Mucosa of descending colon (tissue), 3 donors: ENCODE data around the gene LRRTM4. TPM values are rescaled to one million over a fixed set of nuclear protein-coding genes. Genes with fewer than 3 reads are reported as not detected.

ENCODE experiments used
- ATAC-seq: fragments of 200-7000 bp; cut with Tn5 transposase; one replicate; pipeline ENCODE4 v1.9.1; 2020; ENCODE audit warnings: mild to moderate bottlenecking, moderate library complexity
- DNase-seq, 3 donors: peaks; one replicate each; pipeline ENCODE4 v3.0.0-alpha.2; 2020
- H3K36me3 ChIP-seq: fragments of 200-600 bp; one replicate; pipeline ENCODE4 v1.8.0; 2021; ENCODE audit warnings: low read depth, mild to moderate bottlenecking
- H3K4me1 ChIP-seq: fragments of 200-600 bp; one replicate; pipeline ENCODE4 v1.8.0; 2021; ENCODE audit warnings: low read depth, mild to moderate bottlenecking
- H3K4me3 ChIP-seq: fragments of 200-600 bp; one replicate; pipeline ENCODE4 v1.8.0; 2021; ENCODE audit warnings: mild to moderate bottlenecking
- H3K9me3 ChIP-seq: fragments of 200-600 bp; one replicate; pipeline ENCODE4 v1.8.0; 2021; ENCODE audit warnings: mild to moderate bottlenecking
- intact Hi-C, 2 donors: fragments of 100-400 bp; cut with DNase I in 1 of 2; cut with micrococcal nuclease in 1 of 2; formaldehyde crosslinking; loops; one replicate each; pipeline versions ENCODE4 v1.11.0 to v1.11.1; 2022; cut with DNase I, micrococcal nuclease
- total RNA-seq, 3 donors: library from RNA; stranded (reverse); fragmentation: NEBNext Ultra II Directional in 2 of 3; extraction: Animal tissue kit (Norgen Biotek cat#: 25700) in 2 of 3; gene quantifications; one replicate each; pipeline versions ENCODE4 v1.2.1 to v1.2.4, GENCODE V29; 2021 to 2023
- TF ChIP-seq, protein P1 (sequence below): fragments of 200-600 bp; IDR thresholded peaks from one replicate; pipeline ENCODE4 v1.8.0; 2022; ENCODE audit warnings: antibody characterized with exemption, mild to moderate bottlenecking
- donor health status: DM: no; HTN: no; CAD: no; lungs with moderate emphysema.
- donor health status: DM: no; HTN: no; CAD: no.
- donor health status: DM: no; HTN: yes; CAD: no.

Gene LRRTM4
- total RNA-seq, 3 donors from 2014 or later: 0.41 to 1.4 TPM; not detected in 1

DNA sequence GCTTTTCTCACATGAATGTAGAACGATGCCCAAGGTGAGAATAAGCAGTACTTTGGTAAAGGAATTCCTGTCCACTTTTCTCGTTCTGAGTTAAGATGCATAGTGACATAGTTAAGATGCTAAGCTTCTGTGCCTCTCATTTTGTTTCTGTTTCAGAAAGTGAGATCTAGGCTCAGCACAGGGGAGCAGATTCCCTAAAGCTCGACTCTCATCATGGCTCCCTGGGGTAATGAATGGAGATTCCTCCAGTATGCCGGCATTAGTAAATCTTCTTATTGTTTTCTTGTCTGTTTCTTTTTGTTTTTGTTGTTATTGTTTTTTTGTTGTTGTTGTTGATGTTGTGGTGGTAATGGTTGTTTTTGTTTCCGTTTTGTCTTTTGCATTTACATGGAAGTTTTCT lies 225.4 kb downstream of the LRRTM4 start:
- Histone ChIP-seq H3K9me3 (no peaks in the 10 kb centered on the region), H3K36me3 (no peaks in the 10 kb centered on the region), H3K4me1 (no peaks in the 10 kb centered on the region), H3K4me3 (no peak overlapping the region)
- ATAC-seq (no peak), DNase-seq (no peak)
- intact Hi-C loops: no loop called here
- TF ChIP-seq, protein P1, sequence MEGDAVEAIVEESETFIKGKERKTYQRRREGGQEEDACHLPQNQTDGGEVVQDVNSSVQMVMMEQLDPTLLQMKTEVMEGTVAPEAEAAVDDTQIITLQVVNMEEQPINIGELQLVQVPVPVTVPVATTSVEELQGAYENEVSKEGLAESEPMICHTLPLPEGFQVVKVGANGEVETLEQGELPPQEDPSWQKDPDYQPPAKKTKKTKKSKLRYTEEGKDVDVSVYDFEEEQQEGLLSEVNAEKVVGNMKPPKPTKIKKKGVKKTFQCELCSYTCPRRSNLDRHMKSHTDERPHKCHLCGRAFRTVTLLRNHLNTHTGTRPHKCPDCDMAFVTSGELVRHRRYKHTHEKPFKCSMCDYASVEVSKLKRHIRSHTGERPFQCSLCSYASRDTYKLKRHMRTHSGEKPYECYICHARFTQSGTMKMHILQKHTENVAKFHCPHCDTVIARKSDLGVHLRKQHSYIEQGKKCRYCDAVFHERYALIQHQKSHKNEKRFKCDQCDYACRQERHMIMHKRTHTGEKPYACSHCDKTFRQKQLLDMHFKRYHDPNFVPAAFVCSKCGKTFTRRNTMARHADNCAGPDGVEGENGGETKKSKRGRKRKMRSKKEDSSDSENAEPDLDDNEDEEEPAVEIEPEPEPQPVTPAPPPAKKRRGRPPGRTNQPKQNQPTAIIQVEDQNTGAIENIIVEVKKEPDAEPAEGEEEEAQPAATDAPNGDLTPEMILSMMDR: no peak

DNA sequence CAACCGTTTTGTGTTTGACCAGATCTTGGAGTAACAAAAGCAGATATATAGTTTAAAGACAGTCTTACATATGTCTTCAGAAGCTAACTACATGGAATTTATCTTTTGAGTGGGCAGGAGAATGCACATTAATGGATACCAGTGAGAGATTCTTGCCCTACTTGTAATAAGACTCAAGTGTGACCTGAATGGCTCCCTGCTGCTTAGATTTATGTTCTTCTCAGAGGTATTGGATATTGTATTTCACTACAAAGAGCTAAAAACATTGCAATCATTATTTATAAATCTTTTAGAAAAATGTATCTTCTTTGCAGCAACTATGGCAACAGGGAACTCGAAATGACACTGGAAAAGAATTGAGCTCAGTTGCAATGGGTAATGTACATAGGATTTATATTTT lies 227.7 kb downstream of the LRRTM4 start:
- DNase-seq (no peak), ATAC-seq (no peak)
- TF ChIP-seq, protein P1: no peak
- Histone ChIP-seq H3K9me3 (no peaks in the 10 kb centered on the region), H3K4me3 (no peak overlapping the region), H3K36me3 (no peaks in the 10 kb centered on the region), H3K4me1 (no peaks in the 10 kb centered on the region)
- intact Hi-C loops: no loop called here

DNA sequence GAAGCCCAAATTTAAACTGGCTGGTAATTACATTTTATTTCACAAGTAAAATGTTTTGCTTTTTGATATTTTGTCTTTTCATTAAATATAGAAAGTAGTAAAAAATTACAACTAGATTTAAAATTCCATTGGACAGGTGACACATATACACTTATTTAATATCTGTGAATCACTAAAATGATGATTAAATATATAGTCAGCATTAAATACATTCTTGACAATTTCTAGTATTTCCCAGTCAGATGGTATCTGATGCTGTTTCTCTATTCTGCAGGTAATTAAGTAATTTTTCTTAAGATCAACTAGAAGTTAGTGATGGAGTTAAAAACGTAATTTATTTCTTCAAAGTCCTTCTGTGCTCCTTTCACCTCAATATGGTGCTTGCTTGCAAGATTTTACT lies 237.8 kb downstream of the LRRTM4 start:
- no peaks in the 10 kb centered on the region for H3K9me3 ChIP-seq
- intact Hi-C loops: no loop called here
- no peak for ATAC-seq
- no peaks in the 10 kb centered on the region for H3K36me3 ChIP-seq
- no peak for DNase-seq
- H3K4me3 ChIP-seq: no peak overlapping the region
- TF ChIP-seq, protein P1: no peak
- no peaks in the 10 kb centered on the region for H3K4me1 ChIP-seq

DNA sequence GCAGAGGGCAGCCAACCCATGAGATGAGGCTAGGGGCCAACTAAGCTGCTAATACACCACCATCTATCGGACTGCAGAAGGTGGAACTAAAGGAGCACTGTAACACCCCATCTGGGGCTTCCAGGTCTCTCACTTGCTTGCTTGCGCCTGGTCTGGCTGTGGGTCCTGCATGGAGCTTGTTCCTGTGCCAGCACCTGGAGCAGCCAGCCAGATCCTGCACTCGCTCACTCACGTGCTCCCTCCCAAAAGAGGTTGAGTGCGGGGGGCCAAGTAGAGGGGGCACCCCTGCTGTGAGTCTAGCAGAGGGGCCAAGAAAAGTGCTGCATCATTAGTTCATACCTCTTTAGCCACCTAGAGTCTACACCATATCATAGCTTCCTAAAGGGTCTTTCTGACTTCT lies 250.9 kb downstream of the LRRTM4 start:
- TF ChIP-seq, protein P1: no peak
- Histone ChIP-seq H3K36me3 (no peaks in the 10 kb centered on the region), H3K4me3 (no peak overlapping the region), H3K4me1 (no peaks in the 10 kb centered on the region), H3K9me3 (no peaks in the 10 kb centered on the region)
- intact Hi-C loops: no loop called here
- DNase-seq: peak in 1 of 3 donors; percentile 25
- no peak for ATAC-seq

DNA sequence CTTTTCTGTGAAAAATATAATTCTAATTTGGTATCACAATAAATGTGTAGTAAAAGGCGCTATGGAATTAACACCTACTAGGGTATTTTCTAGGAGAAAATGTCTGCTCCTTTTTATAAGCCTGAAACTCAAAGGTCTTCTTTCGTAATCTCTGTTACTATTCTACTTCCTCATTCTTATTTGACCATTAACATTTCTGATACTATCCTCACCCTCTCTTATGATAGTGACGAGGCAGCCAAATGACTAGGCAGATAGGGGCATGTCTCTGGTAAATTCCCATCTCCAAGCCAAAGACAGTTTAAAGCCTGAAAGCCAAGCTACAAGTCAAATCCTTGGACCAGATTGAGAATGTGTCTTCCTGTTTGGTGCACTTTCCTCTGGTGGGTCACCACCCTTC lies 251.7 kb downstream of the LRRTM4 start:
- intact Hi-C loops: no loop called here
- no peak for ATAC-seq
- Histone ChIP-seq H3K36me3 (no peaks in the 10 kb centered on the region), H3K4me3 (no peak overlapping the region), H3K4me1 (no peaks in the 10 kb centered on the region), H3K9me3 (no peaks in the 10 kb centered on the region)
- DNase-seq: no peak
- TF ChIP-seq, protein P1: no peak

DNA sequence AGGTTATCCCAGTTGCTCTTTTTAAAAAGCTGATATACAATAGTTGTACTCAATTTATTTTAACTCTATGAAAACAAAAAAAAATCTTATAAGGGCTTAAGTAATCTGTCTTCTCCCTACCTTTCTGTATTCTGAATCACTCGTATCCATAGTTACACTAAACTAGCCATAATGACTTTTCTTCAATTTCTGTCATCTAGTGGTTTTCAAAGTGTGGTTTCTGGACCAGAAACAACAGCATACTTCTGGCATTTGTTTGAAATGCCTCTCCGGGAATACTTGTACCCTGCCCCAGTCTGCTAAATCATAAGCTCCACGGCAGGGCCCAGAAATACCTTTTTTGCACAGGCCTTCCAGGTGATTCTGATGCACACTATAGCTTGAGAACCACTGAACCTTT lies 253.6 kb downstream of the LRRTM4 start:
- Histone ChIP-seq H3K4me3 (no peak overlapping the region), H3K9me3 (no peaks in the 10 kb centered on the region), H3K36me3 (no peaks in the 10 kb centered on the region), H3K4me1 (no peaks in the 10 kb centered on the region)
- intact Hi-C loops: no loop called here
- no peak for ATAC-seq
- TF ChIP-seq, protein P1: no peak
- no peak for DNase-seq
